ENCODE data around the gene ITGB2.
"Not testable (repeated sequence)": the region's sequence is repeated elsewhere in the genome, so short reads cannot be mapped to it uniquely, and the experiment has no call there.

The ITGB2 gene

GRCh38 chr21:44925378-44925755, 4.7 kb upstream of the ITGB2 start:
- DNase-seq = no peak

DNA sequence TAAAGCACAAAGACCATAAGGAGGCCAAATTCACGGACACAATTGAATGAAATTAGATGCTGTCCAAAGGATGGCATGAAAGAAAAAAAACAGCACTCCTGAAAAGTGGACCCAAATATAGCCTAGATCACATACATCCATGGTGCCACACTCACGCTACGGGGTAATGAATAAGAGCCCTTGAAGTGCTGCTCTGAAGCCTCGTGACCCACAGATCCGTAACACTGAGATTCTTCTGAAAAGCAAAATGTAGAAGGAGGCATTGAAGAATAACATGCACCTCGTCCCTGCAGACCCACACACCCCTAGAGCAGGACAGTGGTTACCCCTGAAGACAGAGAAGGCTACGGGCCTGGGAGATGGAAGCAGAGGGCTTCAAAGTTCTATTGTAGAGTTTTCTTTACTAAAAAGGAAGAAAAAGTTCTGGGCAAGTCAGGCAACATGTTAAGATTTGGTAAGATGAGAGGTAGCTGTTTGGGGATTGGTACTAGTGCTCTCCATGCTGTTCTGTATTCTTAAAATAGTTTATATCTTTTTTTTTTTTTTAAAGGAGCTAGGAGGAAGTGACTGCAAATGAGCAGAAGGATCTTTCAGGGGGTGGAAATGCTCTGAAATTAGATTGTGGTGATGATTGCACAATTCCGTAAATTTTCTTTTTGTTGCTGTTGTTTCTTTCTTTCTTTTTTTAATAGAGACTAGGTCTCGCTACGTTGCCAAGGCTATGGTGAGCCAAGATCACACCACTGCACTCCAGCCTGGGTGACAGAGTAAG, 4.1 kb upstream of the ITGB2 start:
- no peak for DNase-seq

- no peak for DNase-seq
Measured at GRCh38 chr21:44923480-44924084, 2.9 kb upstream of the ITGB2 start.

GRCh38 chr21:44921928-44922327, 1.2 kb upstream of the ITGB2 start:
- DNase-seq = no peak

DNA sequence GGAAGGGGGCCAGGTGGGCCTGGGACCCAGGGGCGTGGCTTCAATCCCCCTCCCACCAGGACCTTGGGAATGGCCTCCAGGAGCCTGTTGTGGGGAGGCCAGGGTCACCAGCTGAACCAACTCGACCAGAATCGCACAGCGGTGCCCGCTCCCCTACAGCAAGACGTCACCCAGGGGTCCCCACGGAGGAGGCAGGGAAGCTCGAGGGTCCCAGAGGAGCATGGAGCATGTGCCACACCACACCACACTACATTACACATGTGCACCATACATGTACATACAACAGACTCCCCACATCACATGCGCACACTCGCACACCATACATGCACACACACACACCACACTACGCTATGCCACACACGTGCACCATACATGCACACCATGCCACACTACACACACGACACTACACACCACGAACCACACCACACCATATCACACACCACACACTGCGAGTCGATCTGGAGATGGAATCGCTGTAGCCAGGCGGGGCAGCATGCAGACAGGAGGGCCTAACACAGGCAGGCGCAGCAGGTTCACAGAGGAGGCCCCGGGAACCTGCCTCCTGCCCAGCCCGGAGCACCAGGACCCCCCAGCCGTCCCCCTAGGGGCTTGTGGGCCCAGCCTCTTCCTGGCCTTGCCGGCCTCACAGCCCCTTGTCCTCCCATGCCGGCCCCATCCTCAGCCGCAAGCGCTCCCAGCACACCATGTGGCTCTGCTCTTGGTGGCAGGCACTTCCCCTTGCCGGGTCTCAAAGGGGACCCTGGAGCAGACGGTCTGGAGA, 596 bp downstream of the ITGB2 start:
- no peak for DNase-seq

GRCh38 chr21:44919111-44919912, 1.4 kb downstream of the ITGB2 start:
- no peak for DNase-seq

DNA sequence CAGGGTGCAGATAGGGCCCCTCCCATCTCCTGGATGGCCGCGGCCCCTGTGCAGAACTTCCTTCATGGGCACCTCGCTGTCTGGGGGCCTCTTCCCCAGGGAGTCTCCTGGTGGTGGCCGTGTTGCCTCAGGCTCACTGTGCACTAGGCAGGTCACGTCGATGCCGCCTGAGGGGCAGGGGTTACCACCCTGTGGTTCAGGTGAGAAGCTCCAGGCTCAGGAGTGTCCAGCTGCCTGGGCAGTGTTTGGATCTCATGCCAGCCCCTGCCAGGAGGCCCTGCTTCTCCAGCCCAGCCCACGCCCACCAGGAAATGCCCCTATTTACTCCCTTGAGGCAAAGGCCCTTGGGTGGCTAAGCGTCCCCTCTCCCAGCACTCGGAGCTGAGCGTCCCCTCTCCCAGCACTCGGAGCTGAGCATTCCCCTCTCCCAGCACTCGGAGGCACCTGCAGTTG, 2.1 kb downstream of the ITGB2 start:
- DNase-seq = no peak

DNA sequence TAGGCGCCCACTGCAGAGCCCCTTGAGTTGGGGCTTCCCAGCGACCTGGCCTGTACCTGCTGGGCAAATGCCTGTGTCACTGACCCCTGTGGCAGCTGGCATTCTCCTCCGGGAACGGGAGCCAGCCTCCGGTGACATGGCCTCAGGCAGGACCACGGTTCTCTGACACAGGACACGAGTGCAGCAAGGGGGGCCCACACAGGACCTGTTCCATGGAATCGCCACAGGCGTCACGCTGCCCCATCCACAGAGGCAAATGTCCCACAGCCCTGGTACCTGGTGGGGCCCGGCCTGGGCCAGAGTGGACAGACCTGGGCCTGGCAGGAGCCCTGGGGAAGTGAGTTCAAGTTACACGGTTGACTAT, 2.6 kb downstream of the ITGB2 start:
- no peak for DNase-seq

GRCh38 chr21:44917446-44918106, 3.1 kb downstream of the ITGB2 start:
- no peak for DNase-seq

GRCh38 chr21:44916965-44917364, 3.7 kb downstream of the ITGB2 start:
- no peak for DNase-seq

GRCh38 chr21:44914176-44914874, 6.4 kb downstream of the ITGB2 start:
- DNase-seq = no peak

GRCh38 chr21:44913425-44914175, 7.1 kb downstream of the ITGB2 start:
- DNase-seq = no peak

DNA sequence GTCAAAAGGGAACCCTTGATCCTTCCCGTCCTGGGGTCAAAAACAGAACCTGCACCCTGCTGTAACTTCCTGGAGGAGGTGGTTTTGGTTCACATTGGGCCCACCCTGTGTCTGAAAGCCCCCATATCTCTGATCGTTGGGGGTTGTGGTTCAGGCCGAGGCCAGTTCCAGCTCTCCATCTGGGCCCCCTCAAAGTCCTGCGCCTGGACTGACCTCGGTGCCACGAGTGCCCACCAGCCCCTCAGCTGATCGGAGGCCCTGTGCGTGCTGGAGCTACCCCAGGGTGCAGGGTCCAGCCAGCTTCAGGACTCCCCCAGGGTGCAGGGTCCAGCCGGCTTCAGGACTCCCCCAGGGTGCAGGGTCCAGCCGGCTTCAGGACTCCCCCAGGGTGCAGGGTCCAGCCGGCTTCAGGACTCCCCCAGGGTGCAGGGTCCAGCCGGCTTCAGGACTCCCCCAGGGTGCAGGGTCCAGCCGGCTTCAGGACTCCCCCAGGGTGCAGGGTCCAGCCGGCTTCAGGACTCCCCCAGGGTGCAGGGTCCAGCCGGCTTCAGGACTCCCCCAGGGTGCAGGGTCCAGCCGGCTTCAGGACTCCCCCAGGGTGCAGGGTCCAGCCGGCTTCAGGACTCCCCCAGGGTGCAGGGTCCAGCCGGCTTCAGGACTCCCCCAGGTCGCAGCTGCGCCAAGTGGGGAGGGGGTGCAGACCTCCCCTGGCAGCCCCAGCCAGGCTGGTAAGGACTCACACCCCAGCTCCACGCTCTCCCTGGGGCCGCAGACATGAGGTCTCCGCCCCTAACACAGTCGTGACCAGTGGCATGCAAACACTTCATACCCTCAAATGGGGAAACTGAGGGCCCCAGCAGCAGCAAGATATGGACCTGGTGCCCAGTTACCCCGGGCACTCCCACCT, 7.9 kb downstream of the ITGB2 start:
- not testable (repeated sequence) for DNase-seq

- DNase-seq = no peak
Measured at GRCh38 chr21:44912158-44912473, 8.6 kb downstream of the ITGB2 start.

GRCh38 chr21:44911384-44912157, 9.1 kb downstream of the ITGB2 start:
- DNase-seq = peak; percentile 87

DNA sequence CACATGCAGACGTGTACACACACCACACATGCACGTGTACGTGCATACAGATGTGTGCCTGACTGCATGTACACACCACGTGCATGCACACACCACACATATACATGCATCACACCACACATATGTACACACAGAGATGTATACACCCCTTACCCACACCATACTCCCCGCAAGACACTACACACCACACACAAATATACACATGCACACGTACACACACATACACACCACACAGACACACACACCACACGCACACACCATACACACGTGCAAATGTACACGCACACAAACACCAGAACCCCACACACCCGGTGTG, 9.7 kb downstream of the ITGB2 start:
- DNase-seq = no peak

DNA sequence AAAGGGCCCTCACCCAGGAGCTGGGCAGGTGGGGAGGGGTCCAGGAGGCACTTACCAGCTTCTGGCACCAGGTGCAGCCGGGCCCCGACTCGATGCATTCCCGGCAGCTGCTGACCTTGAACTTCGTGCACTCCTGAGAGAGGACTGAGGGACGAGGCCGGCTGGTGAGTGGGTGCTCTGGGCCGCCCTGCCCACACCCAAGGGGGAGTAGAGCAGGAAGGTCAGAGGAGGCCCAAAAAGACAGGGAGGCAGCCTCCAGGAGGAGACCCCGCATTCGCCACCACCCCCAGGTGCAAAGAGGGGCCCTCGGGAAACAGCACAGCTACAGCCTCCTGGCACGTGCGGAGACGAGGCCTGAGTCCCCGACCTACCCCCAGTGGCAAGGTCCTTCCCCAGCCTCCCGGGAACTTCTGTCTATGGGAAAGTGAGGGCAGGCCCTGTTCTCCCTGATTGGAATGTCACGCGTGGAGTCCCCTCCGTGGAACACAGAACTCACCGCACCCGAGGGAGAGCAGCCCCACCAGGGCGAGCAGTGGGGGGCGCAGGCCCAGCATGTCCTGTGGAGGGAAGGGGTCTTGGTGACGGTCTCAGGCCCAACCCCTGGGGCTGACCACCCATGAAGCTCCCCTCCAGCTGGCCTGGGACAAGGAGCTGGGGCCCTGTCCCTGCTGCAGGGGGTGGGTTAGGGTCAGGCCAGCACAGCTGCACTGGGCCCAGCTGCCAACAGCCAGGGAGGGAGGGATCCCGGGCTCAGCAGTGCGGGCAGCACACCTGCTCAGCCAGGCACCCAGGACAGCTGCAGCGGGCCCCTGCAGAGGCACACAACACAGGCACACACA, 10.3 kb downstream of the ITGB2 start:
- peak; percentile 13 for DNase-seq

GRCh38 chr21:44909719-44910118, 11.0 kb downstream of the ITGB2 start:
- no peak for DNase-seq

DNA sequence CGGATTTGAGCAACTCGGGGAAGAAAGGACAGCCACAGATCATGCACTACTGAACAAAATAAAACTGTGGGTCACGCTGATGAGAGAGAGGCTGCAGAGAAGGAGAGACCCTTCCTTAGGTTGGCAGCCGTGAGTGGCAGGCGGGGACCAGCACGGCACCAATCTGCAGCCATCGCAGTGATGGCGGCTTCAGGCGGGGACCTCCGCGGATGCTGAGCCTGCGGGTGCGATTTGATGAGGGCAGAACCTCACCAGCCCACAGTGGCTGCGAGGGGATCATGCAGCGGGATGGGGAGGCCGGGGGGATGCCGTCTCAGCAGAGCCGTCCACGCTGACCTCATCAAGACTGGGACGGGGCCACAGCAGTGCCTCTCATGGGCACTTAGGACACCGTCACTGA, 11.8 kb downstream of the ITGB2 start:
- no peak for DNase-seq

Measured in COR-L47 (cell line).